Epithelial cell of esophagus (primary cell): ENCODE data around the gene AP1AR.
"Not testable (repeated sequence)": the region's sequence is repeated elsewhere in the genome, so short reads cannot be mapped to it uniquely, and the experiment has no call there.

Experiments
- DNase-seq: peaks from one replicate; pipeline ENCODE4 v3.0.0; 2010; ENCODE audit warnings: low read depth
- H3K4me3 ChIP-seq: 2 replicates; pipeline ENCODE4 v1.5.1; 2011; ENCODE audit warnings: mild to moderate bottlenecking, low read length, control low read depth
- TF ChIP-seq, protein P1 (sequence below): IDR thresholded peaks from 2 replicates; pipeline ENCODE4 v1.5.1; 2011; ENCODE audit warnings: low read depth, mild to moderate bottlenecking, low read length, control low read depth, inconsistent platforms; ENCODE audit not compliant: insufficient read depth; ENCODE audit errors: missing control alignments

AP1AR gene

DNA sequence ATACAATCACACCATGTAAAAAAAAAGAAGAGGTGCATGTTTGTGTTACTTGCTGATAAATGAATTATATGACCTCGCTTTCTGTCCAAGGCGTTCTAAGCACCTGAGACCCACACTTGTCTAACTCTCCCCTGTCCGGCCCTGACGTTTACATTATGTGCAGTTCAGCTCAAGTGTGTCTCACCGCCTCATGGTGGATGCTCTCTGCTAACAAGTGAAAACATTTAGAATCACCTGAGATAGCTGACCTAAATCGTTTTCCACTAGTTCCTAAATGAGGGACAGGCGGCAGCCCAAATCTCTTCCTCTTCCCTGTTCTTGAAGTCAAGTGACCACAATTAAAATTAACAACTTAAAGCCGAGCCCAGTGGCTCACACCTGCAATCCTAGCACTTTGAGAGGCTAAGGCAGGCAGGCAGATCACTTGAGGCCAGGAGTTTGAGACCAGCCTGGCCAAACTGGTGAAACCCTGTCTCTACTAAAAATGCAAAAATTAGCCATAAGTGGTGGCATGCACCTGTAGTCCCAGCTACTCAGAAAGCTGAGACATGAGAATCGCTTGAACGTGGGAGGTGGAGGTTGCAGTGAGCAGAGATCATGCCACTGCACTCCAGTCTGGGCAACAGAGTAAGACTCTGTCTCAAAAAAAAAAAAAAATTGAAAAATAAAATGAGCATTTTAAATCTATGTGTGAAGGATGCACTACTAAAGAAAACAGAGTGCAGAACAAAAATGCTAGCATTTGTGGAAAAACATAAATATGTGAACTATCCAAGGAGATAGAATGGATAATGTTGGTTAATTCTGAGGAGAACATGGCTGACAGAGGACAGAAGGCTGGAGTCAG is 58.0 kb downstream of the AP1AR start:
- no peak overlapping the region for H3K4me3 ChIP-seq
- TF ChIP-seq, protein P1, sequence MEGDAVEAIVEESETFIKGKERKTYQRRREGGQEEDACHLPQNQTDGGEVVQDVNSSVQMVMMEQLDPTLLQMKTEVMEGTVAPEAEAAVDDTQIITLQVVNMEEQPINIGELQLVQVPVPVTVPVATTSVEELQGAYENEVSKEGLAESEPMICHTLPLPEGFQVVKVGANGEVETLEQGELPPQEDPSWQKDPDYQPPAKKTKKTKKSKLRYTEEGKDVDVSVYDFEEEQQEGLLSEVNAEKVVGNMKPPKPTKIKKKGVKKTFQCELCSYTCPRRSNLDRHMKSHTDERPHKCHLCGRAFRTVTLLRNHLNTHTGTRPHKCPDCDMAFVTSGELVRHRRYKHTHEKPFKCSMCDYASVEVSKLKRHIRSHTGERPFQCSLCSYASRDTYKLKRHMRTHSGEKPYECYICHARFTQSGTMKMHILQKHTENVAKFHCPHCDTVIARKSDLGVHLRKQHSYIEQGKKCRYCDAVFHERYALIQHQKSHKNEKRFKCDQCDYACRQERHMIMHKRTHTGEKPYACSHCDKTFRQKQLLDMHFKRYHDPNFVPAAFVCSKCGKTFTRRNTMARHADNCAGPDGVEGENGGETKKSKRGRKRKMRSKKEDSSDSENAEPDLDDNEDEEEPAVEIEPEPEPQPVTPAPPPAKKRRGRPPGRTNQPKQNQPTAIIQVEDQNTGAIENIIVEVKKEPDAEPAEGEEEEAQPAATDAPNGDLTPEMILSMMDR = no peak
- DNase-seq = no peak

DNA sequence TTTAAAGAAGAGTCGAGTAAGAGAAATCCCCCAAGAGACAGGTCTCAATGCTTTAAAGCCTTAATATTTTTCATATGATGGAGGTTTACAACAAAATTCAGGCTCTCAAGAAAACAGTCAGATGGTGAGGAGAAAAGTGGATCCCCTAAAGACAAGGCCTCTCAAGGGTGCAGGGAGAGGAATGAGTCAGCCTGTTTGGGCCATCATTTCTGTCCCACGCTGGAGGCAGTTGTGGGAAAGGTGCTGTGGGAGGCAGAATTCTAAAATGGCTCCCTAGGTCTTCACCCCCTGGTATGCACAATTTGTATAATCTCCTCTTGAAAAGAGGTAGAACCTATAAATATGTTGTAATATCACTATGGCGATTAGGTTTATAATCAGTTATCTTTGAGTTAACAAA is 58.8 kb downstream of the AP1AR start:
- no peak overlapping the region for H3K4me3 ChIP-seq
- TF ChIP-seq, protein P1 = no peak
- no peak for DNase-seq

DNA sequence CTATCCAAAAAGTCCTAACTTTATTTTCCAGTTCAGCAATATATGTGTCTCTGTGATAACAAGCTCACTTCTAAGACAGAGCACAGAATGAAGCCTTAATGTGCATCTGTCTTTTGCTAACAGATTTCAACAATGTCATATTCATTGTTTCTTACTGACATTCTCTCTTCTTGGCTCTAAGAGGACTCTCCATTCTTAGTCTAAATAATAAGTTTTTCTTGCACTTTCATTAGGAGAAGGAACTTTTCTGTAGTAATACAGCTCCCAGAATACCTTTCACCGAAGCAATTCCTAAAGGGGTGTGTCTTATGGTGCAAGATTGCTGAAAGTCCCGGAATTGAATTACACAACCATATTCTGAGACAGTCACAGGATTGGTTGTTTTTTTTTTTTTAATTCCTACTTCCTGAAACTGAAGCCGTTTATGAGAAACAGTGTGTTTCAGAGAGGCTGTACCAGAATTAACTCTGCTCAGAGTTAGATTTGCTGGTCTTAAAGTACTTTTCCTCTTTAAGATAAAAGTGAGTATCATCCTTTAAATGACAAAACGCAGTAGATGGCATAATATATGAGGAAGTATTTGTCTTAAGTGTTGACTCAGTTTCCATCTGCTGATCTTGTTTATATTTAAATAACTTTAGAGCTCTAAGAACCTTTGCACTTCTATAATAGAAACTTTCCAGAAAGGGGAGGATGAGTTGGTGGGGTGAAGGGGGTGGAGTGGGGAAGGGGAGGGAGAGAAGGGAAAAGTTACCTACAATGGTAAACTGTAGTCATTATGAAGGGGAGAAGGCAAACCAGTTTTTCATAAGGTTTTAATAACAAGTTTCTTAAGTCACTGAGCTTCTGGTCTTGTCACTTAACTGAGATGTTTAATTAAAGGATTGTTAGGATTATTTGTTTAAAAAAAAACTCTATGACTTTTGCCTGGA is 65.6 kb downstream of the AP1AR start, which contains the start of gene ALPK1:
Gene ALPK1, plus strand, starts transcription at position 421 of the 932 bp plus-strand sequence.
- H3K4me3 ChIP-seq = peak within 1 kb of the TSS; percentile 58
- TF ChIP-seq, protein P1 = no peak
- peak; percentile 90 for DNase-seq

DNA sequence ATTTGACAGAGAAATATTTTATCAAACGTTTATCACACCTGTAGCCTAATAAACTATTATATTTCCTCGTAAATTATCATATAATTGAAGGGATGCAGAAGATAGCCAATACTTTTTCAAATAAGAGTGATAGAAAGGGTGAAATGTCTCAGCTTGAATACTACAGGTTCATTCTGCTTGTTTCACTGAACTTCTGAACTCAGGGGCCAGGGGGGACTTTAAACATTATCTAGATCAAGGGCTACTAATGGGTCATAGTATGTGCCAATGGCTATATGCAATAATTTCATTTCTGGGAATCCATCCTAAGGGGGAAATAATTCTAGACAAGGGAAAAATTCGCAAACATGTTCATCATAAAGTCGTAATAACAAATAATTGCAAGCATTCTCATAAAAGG is 68.1 kb downstream of the AP1AR start:
- no peak overlapping the region for H3K4me3 ChIP-seq
- TF ChIP-seq, protein P1 = no peak
- DNase-seq = no peak

DNA sequence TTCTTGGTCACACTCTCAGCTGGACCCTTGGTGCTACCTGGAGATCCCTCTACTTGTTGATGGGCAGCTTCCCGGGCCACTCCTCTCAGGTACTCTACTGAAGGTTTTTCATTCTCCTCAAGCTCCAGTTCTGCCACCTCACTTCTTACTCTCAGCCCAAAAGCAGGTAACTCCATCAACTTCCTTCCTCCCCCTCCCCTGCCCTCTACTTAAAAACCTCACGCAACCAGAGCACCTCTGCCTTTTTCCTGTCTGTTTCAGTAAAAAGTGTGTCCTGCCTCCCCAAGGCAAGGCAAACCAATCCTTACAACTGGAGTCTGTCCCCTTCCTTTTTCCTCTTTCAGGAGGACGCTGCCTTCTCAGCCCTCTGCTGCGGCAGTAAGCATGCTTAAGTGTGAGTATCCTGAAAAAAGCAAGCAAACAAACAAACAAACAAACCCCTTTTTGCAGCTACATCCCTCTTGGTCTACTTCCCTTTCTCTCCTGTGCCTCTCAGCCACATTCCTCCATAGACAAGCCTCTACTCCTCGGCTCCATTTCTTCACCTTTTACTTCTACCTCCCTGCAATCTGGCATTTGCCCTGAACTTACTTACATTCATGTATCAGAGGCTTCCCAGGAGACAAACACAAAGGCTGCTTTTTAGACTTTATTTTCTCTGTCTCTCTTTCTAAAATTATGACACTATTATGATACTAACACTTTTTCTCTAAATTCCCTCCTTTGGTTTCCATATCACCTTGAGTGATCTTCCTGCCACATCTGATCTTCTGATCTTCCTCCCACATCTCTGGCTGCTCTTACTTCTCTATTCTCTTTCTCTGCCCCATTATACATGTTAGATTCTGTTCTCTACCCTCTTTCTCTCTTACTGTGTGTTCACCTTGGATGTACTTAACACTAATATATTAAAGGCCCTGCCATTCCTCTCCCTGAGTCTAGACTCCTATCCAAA is 71.0 kb downstream of the AP1AR start:
- DNase-seq = no peak
- TF ChIP-seq, protein P1 = no peak
- H3K4me3 ChIP-seq = no peak overlapping the region

DNA sequence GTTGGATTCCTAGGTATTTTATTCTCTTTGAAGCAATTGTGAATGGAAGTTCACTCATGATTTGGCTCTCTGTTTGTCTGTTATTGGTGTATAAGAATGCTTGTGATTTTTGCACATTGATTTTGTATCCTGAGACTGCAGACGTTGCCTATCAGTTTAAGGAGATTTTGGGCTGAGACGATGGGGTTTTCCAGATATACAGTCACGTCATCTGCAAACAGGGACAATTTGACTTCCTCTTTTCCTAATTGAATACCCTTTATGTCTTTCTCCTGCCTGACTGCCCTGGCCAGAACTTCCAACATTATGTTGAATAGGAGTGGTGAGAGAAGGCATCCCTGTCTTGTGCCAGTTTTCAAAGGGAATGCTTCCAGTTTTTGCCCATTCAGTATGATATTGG is 73.9 kb downstream of the AP1AR start:
- DNase-seq = not testable (repeated sequence)

DNA sequence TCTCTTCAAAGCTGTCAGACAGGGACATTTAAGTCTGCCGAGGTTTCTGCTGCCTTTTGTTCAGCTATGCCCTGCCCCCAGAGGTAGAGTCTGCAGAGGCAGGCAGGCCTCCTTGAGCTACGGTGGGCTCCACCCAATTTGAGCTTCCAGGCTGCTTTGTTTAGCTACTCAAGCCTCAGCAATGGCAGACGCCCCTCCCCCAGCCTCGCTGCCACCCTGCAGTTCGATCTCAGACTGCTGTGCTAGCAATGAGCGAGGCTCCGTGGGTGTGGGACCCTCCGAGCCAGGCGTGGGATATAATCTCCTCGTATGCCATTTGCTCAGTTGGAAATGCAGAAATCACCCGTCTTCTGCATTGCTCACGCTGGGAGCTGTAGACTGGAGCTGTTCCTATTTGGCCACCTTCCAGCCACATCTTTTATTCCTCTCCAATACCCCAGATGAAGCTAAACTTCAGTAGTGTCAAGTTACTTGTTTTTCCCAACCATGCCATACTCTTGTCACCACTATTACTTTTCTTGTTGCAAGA is 77.7 kb downstream of the AP1AR start:
- not testable (repeated sequence) for H3K4me3 ChIP-seq, DNase-seq

More for the DNA sequence above, 73.9 kb downstream of the AP1AR start:
- not testable (repeated sequence) for H3K4me3 ChIP-seq
